ENCODE results near the gene IRF9.
A peak's percentile ranks its signal among the peaks of the same experiment; 100 is the strongest.
"Not testable (repeated sequence)": the region's sequence is repeated elsewhere in the genome, so short reads cannot be mapped to it uniquely, and the experiment has no call there.

The IRF9 gene

GRCh38 chr14:24195186-24196070 lies 34.4 kb downstream of the IRF9 start, which contains the start of gene TM9SF1:
TM9SF1 (minus strand) TSS chr14:24195441; CDS start chr14:24195019, 422 bp downstream.
- no peak for DNase-seq

- DNase-seq, result no peak
These were observed 35.3 kb downstream of the IRF9 start for GRCh38 chr14:24196071-24197055.

- DNase-seq, result no peak
These were observed 36.0 kb downstream of the IRF9 start for GRCh38 chr14:24197056-24197450.

- no peak for DNase-seq
These were observed 37.9 kb downstream of the IRF9 start for GRCh38 chr14:24198814-24199524.

- not testable (repeated sequence) for DNase-seq
These were observed 41.5 kb downstream of the IRF9 start for GRCh38 chr14:24202538-24202937.

GRCh38 chr14:24203249-24203886 lies 42.3 kb downstream of the IRF9 start:
- DNase-seq, result not testable (repeated sequence)

GRCh38 chr14:24204163-24205146 lies 43.4 kb downstream of the IRF9 start:
- DNase-seq, result peak; percentile 67

GRCh38 chr14:24206260-24207103 lies 45.4 kb downstream of the IRF9 start:
- DNase-seq, result no peak

- no peak for DNase-seq
These were observed 46.1 kb downstream of the IRF9 start for GRCh38 chr14:24207104-24207551.

- no peak for DNase-seq
These were observed 46.6 kb downstream of the IRF9 start for GRCh38 chr14:24207625-24208024.

- DNase-seq, result no peak
These were observed 50.2 kb downstream of the IRF9 start for GRCh38 chr14:24211311-24211710.

GRCh38 chr14:24212924-24213865 lies 52.1 kb downstream of the IRF9 start, which contains the start of gene CHMP4A:
CHMP4A (minus strand) TSS chr14:24213488; CDS start chr14:24213439, 49 bp downstream.
- peak; percentile 86 for DNase-seq

- DNase-seq, result no peak
These were observed 53.0 kb downstream of the IRF9 start for GRCh38 chr14:24213866-24214662.

GRCh38 chr14:24215495-24216344 lies 54.7 kb downstream of the IRF9 start, which contains the start of gene MDP1:
MDP1 (minus strand) TSS chr14:24216066; CDS start chr14:24215955, 111 bp downstream.
- DNase-seq, result peak; percentile 79

Data from NCI-H524 treated with DMSO at 0.1 percent for 48 hours (cell line).